Measurements from ENCODE around the gene CDR2.

CDR2 gene

GRCh38 chr16:22333457-22333994 lies 40.9 kb downstream of the CDR2 start:
- no peak overlapping the region for H3K27ac ChIP-seq (ENCODE audit: low read depth, low read length)
- peaks cover 3% of the 10 kb centered on the region; the same call in 1 of the 2 replicates for H4K20me1 ChIP-seq (ENCODE audit: control insufficient read depth, insufficient read depth, low read depth, low read length)
- peaks cover 18% of the 10 kb centered on the region for H3K9me3 ChIP-seq (ENCODE audit: control insufficient read depth, insufficient read depth, low read length)
- no peak for TF ChIP-seq EZH2phosphoT487 (IDR thresholded peaks at IDR 0.05; ENCODE audit: borderline replicate concordance, low read length)
- TF ChIP-seq, protein P1, sequence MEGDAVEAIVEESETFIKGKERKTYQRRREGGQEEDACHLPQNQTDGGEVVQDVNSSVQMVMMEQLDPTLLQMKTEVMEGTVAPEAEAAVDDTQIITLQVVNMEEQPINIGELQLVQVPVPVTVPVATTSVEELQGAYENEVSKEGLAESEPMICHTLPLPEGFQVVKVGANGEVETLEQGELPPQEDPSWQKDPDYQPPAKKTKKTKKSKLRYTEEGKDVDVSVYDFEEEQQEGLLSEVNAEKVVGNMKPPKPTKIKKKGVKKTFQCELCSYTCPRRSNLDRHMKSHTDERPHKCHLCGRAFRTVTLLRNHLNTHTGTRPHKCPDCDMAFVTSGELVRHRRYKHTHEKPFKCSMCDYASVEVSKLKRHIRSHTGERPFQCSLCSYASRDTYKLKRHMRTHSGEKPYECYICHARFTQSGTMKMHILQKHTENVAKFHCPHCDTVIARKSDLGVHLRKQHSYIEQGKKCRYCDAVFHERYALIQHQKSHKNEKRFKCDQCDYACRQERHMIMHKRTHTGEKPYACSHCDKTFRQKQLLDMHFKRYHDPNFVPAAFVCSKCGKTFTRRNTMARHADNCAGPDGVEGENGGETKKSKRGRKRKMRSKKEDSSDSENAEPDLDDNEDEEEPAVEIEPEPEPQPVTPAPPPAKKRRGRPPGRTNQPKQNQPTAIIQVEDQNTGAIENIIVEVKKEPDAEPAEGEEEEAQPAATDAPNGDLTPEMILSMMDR (IDR thresholded peaks at IDR 0.05; ENCODE audit: low read depth, low read length, poor library complexity, severe bottlenecking) = no peak
- no peaks in the 10 kb centered on the region for H3K4me1 ChIP-seq (ENCODE audit: control insufficient read depth, low read length)
- no peaks in the 10 kb centered on the region for H3K79me2 ChIP-seq (ENCODE audit: control insufficient read depth, low read length)
- H3F3A ChIP-seq (ENCODE audit: control insufficient read depth, insufficient read depth) = peaks cover 9% of the 10 kb centered on the region; the same call in 1 of the 2 replicates
- H3K4me2 ChIP-seq (ENCODE audit: low read length) = no peak overlapping the region
- no peak overlapping the region for H3K4me3 ChIP-seq (ENCODE audit: low read length)
- no peaks in the 10 kb centered on the region for H3K9me2 ChIP-seq (replicated peaks; ENCODE audit: control insufficient read depth, low read length)
- peaks cover 81% of the 10 kb centered on the region for H3K36me3 ChIP-seq (ENCODE audit: control insufficient read depth, low read length)
- H3K27me3 ChIP-seq (ENCODE audit: control insufficient read depth, low read length) = no peaks in the 10 kb centered on the region

- H3K27ac ChIP-seq (ENCODE audit: low read depth, low read length) = no peak overlapping the region
- no peaks in the 10 kb centered on the region for H3K27me3 ChIP-seq (ENCODE audit: control insufficient read depth, low read length)
- H3K9me3 ChIP-seq (ENCODE audit: control insufficient read depth, insufficient read depth, low read length) = no peaks in the 10 kb centered on the region
- no peaks in the 10 kb centered on the region for H4K20me1 ChIP-seq (ENCODE audit: control insufficient read depth, insufficient read depth, low read depth, low read length)
- H3K4me3 ChIP-seq (ENCODE audit: low read length) = no peak overlapping the region
- H3K4me1 ChIP-seq (ENCODE audit: control insufficient read depth, low read length) = no peaks in the 10 kb centered on the region
- H3F3A ChIP-seq (ENCODE audit: control insufficient read depth, insufficient read depth) = no peaks in the 10 kb centered on the region
- no peak overlapping the region for H3K4me2 ChIP-seq (ENCODE audit: low read length)
- peaks cover 94% of the 10 kb centered on the region for H3K36me3 ChIP-seq (ENCODE audit: control insufficient read depth, low read length)
- no peaks in the 10 kb centered on the region for H3K79me2 ChIP-seq (ENCODE audit: control insufficient read depth, low read length)
- no peak for TF ChIP-seq EZH2phosphoT487 (IDR thresholded peaks at IDR 0.05; ENCODE audit: borderline replicate concordance, low read length)
- TF ChIP-seq, protein P1 (IDR thresholded peaks at IDR 0.05; ENCODE audit: low read depth, low read length, poor library complexity, severe bottlenecking) = no peak
- no peaks in the 10 kb centered on the region for H3K9me2 ChIP-seq (replicated peaks; ENCODE audit: control insufficient read depth, low read length)
Observed at GRCh38 chr16:22330326-22330725, 44.1 kb downstream of the CDR2 start.

DNA sequence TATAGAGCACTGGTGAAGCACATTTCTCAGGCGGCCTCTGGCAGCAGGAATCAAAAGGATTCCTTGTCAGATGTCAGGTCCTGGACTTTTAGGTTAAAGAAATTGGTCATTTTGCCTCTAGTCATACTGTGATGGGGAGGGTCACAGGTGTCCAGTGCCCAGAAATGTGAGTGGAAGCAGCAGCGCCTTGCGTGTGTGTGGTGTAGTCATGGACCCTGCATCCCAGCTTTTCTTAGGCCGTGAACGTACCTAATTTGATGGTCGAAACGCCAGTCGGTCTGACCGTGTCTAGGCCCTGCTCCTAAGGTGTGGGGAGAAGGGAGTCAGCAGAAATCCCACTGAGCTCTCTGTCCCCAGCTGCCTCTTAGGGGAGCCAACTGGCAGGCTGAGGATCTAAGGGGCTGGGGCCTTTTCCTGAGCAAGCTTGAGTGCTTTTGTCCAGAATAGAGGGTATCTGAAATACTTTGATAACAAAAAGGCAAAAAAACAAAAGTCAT lies 45.2 kb downstream of the CDR2 start:
- Histone ChIP-seq H3K27me3 (ENCODE audit: control insufficient read depth, low read length) (no peaks in the 10 kb centered on the region), H3K4me3 (ENCODE audit: low read length) (no peak overlapping the region), H3K9me3 (ENCODE audit: control insufficient read depth, insufficient read depth, low read length) (no peaks in the 10 kb centered on the region), H3K27ac (ENCODE audit: low read depth, low read length) (no peak overlapping the region), H3K36me3 (ENCODE audit: control insufficient read depth, low read length) (peaks cover 94% of the 10 kb centered on the region), H3K9me2 (replicated peaks; ENCODE audit: control insufficient read depth, low read length) (no peaks in the 10 kb centered on the region), H3F3A (ENCODE audit: control insufficient read depth, insufficient read depth) (no peaks in the 10 kb centered on the region), H3K4me1 (ENCODE audit: control insufficient read depth, low read length) (no peaks in the 10 kb centered on the region), H3K4me2 (ENCODE audit: low read length) (no peak overlapping the region), H3K79me2 (ENCODE audit: control insufficient read depth, low read length) (no peaks in the 10 kb centered on the region), H4K20me1 (ENCODE audit: control insufficient read depth, insufficient read depth, low read depth, low read length) (no peaks in the 10 kb centered on the region)
- no peak for TF ChIP-seq EZH2phosphoT487 (IDR thresholded peaks at IDR 0.05; ENCODE audit: borderline replicate concordance, low read length)
- TF ChIP-seq, protein P1 (IDR thresholded peaks at IDR 0.05; ENCODE audit: low read depth, low read length, poor library complexity, severe bottlenecking) = no peak
